ENCODE data around the gene WNT2B. TPM values are rescaled to one million over a fixed set of nuclear protein-coding genes. Genes with fewer than 3 reads are reported as not detected.

WNT2B gene
- total RNA-seq, 1 experiment from 2014 or later, result 1.2 TPM

DNA sequence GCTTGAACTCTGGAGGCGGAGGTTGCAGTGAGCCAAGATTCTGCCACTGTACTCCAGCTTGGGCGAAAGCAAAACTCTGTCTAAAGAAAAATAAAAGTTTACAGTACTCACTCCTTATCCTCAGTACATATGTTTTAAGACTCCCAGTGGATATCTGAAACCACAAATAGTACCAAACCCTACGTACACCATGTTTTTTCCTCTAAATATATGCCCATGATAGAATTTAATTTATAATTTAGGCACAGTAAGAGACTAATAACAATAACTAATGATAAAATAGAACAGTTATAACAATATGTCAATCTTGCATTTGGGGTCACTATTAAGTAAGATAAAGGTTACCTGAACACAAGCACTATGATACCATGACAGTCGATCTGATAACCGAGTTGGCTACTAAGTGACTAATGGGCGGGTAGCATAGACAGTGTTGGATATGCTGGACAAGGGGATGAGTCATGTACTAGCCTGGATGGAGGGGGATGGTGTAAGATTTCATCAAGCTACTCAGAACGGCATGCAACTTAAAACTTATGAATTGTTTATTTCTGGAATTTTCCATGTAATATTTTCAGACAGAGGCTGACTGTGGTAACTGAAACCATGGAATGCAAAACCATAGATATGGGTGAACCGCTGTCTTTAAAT, 66.5 kb downstream of the WNT2B start:
- no peak for TF ChIP-seq TEAD4 (CRISPR knock-in tag; IDR thresholded peaks at IDR 0.05)
- TF ChIP-seq, protein P1, sequence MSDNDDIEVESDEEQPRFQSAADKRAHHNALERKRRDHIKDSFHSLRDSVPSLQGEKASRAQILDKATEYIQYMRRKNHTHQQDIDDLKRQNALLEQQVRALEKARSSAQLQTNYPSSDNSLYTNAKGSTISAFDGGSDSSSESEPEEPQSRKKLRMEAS (CRISPR knock-in tag; IDR thresholded peaks at IDR 0.05), result no peak
- Mint-ChIP-seq H3K4me1 (no peaks in the 10 kb centered on the region), H3K4me3 (no peak overlapping the region), H3K27ac (no peak overlapping the region), H3K36me3 (peaks cover 36% of the 10 kb centered on the region), H3K9me3 (peaks cover 8% of the 10 kb centered on the region), H3K27me3 (ENCODE audit: low read depth) (no peaks in the 10 kb centered on the region)
- CTCF ChIA-PET, result no interaction called here
- POLR2A ChIA-PET, result no interaction called here
- ATAC-seq (no peak), DNase-seq (ENCODE audit: low spot score) (no peak)

DNA sequence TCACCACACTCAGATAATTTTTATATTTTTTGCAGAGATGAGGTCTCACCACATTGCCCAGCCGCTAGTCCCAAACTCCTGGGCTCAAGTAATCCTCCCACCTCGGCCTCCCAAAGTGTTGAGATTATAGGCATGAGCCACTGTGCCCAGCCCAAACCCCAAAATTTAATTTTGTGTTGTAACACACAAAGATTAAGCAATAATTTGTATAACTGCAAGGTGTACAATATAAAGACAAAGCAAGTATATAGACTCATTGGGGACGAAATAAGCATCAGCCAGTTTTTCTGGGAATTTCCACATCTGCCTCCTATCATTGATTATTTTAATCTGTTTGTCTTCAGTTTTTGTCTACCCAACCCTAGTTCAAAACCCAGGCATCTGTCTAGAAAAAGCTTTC, 67.5 kb downstream of the WNT2B start:
- no peak for TF ChIP-seq FOXJ3 (CRISPR knock-in tag; IDR thresholded peaks at IDR 0.05; ENCODE audit: borderline replicate concordance)
- TF ChIP-seq, protein P2, sequence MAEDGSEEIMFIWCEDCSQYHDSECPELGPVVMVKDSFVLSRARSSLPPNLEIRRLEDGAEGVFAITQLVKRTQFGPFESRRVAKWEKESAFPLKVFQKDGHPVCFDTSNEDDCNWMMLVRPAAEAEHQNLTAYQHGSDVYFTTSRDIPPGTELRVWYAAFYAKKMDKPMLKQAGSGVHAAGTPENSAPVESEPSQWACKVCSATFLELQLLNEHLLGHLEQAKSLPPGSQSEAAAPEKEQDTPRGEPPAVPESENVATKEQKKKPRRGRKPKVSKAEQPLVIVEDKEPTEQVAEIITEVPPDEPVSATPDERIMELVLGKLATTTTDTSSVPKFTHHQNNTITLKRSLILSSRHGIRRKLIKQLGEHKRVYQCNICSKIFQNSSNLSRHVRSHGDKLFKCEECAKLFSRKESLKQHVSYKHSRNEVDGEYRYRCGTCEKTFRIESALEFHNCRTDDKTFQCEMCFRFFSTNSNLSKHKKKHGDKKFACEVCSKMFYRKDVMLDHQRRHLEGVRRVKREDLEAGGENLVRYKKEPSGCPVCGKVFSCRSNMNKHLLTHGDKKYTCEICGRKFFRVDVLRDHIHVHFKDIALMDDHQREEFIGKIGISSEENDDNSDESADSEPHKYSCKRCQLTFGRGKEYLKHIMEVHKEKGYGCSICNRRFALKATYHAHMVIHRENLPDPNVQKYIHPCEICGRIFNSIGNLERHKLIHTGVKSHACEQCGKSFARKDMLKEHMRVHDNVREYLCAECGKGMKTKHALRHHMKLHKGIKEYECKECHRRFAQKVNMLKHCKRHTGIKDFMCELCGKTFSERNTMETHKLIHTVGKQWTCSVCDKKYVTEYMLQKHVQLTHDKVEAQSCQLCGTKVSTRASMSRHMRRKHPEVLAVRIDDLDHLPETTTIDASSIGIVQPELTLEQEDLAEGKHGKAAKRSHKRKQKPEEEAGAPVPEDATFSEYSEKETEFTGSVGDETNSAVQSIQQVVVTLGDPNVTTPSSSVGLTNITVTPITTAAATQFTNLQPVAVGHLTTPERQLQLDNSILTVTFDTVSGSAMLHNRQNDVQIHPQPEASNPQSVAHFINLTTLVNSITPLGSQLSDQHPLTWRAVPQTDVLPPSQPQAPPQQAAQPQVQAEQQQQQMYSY (CRISPR knock-in tag; IDR thresholded peaks at IDR 0.05), result no peak
- TF ChIP-seq, protein P3, sequence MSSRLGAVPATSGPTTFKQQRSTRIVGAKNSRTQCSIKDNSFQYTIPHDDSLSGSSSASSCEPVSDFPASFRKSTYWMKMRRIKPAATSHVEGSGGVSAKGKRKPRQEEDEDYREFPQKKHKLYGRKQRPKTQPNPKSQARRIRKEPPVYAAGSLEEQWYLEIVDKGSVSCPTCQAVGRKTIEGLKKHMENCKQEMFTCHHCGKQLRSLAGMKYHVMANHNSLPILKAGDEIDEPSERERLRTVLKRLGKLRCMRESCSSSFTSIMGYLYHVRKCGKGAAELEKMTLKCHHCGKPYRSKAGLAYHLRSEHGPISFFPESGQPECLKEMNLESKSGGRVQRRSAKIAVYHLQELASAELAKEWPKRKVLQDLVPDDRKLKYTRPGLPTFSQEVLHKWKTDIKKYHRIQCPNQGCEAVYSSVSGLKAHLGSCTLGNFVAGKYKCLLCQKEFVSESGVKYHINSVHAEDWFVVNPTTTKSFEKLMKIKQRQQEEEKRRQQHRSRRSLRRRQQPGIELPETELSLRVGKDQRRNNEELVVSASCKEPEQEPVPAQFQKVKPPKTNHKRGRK (CRISPR knock-in tag; IDR thresholded peaks at IDR 0.05; ENCODE audit: borderline replicate concordance), result no peak
- TF ChIP-seq NFYB (CRISPR knock-in tag; conservative IDR thresholded peaks at IDR 0.05; ENCODE audit: low read depth), result no peak
- no peak for TF ChIP-seq CREM (CRISPR knock-in tag; IDR thresholded peaks at IDR 0.05)
- no peak for TF ChIP-seq ZBTB21 (CRISPR knock-in tag; IDR thresholded peaks at IDR 0.05; ENCODE audit: borderline replicate concordance)
- TF ChIP-seq ESRRA (CRISPR knock-in tag; IDR thresholded peaks at IDR 0.05; ENCODE audit: borderline replicate concordance), result no peak
- TF ChIP-seq ZNF671 (CRISPR knock-in tag; IDR thresholded peaks at IDR 0.05), result no peak
- TF ChIP-seq, protein P4, sequence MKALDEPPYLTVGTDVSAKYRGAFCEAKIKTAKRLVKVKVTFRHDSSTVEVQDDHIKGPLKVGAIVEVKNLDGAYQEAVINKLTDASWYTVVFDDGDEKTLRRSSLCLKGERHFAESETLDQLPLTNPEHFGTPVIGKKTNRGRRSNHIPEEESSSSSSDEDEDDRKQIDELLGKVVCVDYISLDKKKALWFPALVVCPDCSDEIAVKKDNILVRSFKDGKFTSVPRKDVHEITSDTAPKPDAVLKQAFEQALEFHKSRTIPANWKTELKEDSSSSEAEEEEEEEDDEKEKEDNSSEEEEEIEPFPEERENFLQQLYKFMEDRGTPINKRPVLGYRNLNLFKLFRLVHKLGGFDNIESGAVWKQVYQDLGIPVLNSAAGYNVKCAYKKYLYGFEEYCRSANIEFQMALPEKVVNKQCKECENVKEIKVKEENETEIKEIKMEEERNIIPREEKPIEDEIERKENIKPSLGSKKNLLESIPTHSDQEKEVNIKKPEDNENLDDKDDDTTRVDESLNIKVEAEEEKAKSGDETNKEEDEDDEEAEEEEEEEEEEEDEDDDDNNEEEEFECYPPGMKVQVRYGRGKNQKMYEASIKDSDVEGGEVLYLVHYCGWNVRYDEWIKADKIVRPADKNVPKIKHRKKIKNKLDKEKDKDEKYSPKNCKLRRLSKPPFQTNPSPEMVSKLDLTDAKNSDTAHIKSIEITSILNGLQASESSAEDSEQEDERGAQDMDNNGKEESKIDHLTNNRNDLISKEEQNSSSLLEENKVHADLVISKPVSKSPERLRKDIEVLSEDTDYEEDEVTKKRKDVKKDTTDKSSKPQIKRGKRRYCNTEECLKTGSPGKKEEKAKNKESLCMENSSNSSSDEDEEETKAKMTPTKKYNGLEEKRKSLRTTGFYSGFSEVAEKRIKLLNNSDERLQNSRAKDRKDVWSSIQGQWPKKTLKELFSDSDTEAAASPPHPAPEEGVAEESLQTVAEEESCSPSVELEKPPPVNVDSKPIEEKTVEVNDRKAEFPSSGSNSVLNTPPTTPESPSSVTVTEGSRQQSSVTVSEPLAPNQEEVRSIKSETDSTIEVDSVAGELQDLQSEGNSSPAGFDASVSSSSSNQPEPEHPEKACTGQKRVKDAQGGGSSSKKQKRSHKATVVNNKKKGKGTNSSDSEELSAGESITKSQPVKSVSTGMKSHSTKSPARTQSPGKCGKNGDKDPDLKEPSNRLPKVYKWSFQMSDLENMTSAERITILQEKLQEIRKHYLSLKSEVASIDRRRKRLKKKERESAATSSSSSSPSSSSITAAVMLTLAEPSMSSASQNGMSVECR (CRISPR knock-in tag; IDR thresholded peaks at IDR 0.05; ENCODE audit: borderline replicate concordance), result no peak
- TF ChIP-seq, protein P5, sequence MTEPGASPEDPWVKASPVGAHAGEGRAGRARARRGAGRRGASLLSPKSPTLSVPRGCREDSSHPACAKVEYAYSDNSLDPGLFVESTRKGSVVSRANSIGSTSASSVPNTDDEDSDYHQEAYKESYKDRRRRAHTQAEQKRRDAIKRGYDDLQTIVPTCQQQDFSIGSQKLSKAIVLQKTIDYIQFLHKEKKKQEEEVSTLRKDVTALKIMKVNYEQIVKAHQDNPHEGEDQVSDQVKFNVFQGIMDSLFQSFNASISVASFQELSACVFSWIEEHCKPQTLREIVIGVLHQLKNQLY (CRISPR knock-in tag; IDR thresholded peaks at IDR 0.05), result no peak
- TF ChIP-seq SMAD3 (CRISPR knock-in tag; IDR thresholded peaks at IDR 0.05; ENCODE audit: borderline replicate concordance), result no peak
- TF ChIP-seq, protein P6, sequence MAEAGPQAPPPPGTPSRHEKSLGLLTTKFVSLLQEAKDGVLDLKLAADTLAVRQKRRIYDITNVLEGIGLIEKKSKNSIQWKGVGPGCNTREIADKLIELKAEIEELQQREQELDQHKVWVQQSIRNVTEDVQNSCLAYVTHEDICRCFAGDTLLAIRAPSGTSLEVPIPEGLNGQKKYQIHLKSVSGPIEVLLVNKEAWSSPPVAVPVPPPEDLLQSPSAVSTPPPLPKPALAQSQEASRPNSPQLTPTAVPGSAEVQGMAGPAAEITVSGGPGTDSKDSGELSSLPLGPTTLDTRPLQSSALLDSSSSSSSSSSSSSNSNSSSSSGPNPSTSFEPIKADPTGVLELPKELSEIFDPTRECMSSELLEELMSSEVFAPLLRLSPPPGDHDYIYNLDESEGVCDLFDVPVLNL (CRISPR knock-in tag; IDR thresholded peaks at IDR 0.05; ENCODE audit: borderline replicate concordance, low read depth), result no peak
- no peak for TF ChIP-seq KAT7 (CRISPR knock-in tag; IDR thresholded peaks at IDR 0.05; ENCODE audit: borderline replicate concordance)
- TF ChIP-seq, protein P7, sequence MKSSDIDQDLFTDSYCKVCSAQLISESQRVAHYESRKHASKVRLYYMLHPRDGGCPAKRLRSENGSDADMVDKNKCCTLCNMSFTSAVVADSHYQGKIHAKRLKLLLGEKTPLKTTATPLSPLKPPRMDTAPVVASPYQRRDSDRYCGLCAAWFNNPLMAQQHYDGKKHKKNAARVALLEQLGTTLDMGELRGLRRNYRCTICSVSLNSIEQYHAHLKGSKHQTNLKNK (CRISPR knock-in tag; IDR thresholded peaks at IDR 0.05), result no peak
- TF ChIP-seq JAZF1 (CRISPR knock-in tag; IDR thresholded peaks at IDR 0.05), result no peak
- TF ChIP-seq ZNF416 (CRISPR knock-in tag; IDR thresholded peaks at IDR 0.05), result no peak
- no peak for TF ChIP-seq GABPB1 (CRISPR knock-in tag; IDR thresholded peaks at IDR 0.05)
- no peak for TF ChIP-seq EMX1 (CRISPR knock-in tag; IDR thresholded peaks at IDR 0.05)
- TF ChIP-seq, protein P1 (CRISPR knock-in tag; IDR thresholded peaks at IDR 0.05), result no peak
- Mint-ChIP-seq H3K4me3 (no peak overlapping the region), H3K9me3 (peaks cover 8% of the 10 kb centered on the region), H3K4me1 (no peaks in the 10 kb centered on the region), H3K36me3 (peaks cover 36% of the 10 kb centered on the region), H3K27me3 (ENCODE audit: low read depth) (no peaks in the 10 kb centered on the region), H3K27ac (no peak overlapping the region)
- no peak for ATAC-seq
- CTCF ChIA-PET, result no interaction called here
- POLR2A ChIA-PET, result no interaction called here
- no peak for DNase-seq (ENCODE audit: low spot score)

All from WTC11 (cell line).